ENCODE data around the gene SPATA13.

Gene SPATA13

DNA sequence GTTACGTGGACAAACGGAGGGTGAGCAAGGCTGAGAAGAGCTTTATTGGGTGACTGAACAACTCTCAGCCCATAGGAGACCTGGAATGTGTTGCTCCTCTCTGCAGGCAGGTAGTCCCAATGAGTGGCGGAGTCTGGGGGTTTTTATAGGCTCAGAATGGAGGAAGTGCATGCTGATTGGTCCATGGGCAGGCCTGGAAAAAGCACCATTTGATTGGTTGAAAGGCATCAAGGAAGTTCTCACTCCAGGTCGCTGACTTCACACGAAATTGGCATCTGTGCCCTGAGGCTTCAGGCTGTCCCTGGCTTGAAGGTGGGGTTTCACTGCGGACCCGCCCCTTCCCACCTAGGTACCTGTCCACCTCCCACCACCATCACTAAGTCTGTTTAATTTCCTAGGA, 65.4 kb downstream of the SPATA13 start:
- no peak for FAIRE-seq

DNA sequence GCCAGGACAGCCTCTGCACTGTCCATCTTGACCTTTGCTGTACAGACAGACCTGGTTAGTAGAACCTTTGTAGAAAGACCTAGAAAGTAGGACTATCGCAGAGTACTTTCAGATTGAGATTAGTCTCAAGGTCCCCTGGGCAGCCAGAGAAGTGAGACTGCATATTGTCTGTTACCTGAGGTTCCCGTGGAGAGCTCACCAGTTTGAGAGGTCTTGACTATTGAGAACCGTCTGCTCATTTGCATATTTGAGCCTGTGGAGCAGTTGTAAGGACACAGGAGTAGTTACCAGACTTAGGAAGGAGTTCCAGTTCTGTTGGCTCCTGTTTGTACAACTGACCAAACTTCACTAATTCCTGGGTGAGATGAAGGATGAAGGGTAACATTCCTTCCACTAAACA, 66.2 kb downstream of the SPATA13 start:
- no peak for FAIRE-seq

DNA sequence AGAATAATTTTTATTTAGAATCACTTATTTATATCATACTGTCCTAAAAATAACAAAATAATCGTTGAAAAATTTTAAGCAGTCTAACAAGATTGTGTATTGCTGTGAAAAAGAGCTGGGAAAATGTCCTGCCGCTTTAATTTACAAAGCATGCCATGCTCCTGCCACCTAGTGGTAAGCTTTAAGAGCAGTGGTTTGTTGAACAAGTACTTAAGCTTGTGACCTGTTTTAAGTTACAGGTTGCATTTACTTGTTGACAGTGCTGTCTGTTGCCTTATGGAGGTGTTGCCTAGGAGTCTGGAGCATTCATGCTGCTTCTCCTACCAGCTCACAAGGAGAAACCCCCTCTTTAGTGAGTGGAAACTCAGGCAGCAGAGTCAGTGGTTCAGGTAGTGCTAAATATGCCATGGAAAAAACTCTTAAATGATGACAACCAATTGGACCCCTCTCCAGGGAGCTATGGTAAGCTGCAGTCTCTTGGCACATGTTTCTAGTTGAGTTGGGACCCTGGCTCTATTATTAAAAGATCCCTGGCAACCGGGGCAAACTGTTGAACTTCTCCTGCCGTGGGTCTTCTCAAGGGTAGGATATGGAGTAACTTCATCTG, 68.4 kb downstream of the SPATA13 start:
- peak; percentile 87 for FAIRE-seq

DNA sequence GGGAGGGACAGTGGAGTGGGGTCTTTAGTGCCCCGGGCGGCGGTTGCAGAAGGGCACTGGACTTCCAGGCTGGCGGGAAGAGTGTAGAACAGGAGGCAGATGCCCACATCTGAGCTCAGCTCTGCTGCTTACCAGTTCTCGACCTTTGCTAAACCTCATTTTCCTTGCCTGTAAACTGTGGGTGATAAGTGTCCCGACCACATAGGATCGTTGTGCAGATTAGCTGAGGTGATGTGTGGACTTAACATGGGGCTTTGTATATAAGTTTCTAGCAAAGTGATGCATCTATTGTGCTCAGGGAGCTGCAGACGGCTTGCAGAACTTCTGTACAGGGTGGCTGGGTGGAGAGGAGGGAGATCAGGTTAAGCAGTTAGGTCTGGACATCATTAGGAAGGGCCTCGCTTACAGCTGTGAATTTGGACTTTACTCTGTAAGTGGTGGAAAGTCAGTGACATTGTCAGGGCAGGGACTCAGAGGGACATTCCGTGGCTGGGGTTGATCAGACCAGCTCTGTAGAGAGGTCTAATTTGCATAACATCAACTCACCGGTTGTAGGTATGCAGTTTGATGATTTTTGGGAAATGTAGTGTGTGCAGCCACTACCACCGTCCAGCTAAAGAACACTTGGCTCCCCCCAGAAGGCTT, 70.0 kb downstream of the SPATA13 start:
- no peak for FAIRE-seq

DNA sequence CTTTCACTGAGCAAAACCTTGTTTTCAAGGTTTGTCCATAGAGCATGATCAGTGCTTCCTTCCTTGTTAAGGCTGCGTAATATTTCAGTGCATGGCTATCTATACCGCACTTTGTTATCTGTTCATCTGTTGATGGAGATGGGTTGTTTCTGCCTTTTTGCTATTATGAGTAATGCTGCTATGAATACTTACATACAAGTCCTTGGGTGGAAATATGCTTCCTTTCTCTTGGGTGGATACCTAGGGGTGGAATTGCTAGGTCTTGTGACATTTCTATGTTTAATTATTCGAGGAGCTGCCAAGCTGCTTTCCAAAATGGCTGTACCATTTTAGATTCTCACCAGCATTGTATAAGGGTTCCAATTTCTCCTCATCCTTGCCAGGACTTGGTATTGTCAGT, 70.9 kb downstream of the SPATA13 start:
- no peak for FAIRE-seq

DNA sequence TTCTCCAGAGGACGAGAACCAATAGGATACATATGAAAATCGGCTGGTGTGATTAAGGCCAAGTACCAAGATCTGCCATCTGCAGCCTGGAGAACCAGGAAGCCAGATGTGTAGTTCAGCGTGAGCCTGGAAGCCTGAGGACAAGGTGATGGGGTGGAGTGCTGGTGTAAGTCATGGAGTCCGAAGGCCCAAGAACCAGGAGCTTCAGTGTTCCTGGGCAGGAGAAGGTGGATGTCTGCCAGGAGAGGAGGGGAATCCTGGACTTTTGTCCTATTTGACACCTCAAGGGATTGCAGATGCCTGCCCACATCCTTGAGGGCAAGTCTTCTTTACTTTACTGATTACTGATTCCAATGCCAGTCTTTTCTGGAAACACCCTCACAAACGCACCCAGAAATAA, 71.5 kb downstream of the SPATA13 start:
- no peak for FAIRE-seq

DNA sequence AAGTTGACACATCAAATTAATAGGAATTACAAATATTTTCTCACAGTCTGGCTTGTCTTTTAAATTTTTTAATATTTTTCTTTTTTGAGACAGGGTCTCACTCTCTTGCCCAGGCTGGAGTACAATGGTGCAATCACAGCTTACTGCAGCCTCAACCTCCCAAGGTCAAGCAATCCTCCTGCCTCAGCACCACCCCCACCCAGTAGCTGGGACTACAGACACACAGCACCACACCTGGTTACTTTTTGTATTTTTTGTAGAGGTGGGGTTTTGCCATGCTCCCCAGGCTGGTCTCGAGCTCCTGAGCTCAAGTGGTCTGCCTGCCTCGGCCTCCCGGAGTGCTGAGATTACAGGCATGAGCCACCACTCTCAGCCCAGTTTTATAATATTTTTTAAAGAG, 72.0 kb downstream of the SPATA13 start:
- no peak for FAIRE-seq

DNA sequence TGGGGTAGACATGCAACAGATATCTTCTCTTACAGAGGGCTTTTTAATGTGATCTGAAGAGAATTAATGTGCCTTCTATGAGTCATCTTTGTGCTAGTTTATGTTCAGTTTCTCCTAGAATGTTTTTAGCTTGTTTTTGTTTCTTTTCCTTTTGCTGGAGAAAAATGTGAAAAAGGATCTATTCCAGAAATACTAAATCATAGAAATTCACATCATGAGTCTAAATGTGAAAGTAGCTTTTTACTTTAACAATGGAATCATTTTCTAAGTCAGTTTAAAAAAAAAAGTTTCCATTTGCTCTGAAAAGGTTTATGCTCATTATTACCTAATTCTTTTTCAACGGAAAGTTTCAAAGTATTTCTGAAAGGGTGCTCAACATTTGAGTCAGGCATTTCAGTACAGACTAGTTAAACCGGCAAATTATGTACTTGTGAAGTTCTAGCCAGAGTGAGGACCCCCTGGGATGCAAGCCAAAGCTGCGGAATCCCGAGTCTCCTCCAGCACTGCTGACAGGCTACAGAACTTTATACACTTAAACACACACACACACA, 72.9 kb downstream of the SPATA13 start:
- no peak for FAIRE-seq

DNA sequence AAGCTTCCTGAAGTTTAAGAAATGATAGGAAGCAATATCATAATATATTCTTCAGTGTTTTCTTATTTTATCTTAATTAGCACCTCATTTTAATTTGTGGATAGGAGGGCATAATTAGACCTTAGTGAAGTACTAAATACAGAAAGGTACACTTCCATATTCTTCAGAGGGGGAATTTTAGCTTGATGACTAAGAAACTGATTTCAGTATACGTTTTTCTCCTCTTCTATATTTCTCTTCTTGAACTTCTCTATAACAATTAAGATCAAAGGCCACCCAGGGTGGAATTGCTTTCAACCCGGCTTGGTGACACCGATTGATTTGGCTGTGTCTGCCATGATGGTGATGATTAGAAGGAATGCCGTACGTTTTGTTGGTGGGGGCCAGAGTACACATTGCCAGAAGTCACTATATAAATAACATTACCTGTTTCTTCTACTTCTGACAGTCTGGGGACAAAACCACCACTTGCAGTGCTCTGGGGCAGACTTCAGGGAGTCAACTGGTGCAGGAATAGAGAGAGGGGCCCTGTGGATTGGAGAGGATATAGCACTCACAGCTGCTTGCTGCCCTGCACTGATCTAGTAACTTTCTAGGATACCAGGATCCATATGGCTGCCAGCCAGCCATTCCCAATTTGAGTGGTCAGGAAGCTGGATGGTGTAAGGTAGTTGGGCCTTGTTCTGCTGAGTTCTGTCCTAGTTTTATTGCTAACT, 73.8 kb downstream of the SPATA13 start:
- FAIRE-seq = no peak

DNA sequence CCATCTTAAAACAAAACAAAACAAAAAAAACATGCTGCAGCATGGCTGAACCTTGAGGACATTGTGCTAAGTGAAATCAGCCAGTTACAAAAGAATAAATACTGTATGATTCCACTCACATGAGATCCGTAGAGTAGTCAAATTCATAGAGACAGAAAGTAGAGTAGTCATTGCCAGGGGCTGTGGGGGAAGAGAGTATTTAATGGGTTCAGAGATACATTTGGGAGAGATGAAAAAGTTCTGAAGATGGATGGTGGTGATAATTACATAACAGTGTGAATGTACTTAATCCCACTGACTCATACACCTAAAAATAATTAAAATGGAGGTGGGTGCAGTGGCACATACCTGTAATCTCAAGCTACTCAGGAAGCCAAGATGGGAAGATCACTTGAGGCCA, 76.8 kb downstream of the SPATA13 start:
- FAIRE-seq = no peak

DNA sequence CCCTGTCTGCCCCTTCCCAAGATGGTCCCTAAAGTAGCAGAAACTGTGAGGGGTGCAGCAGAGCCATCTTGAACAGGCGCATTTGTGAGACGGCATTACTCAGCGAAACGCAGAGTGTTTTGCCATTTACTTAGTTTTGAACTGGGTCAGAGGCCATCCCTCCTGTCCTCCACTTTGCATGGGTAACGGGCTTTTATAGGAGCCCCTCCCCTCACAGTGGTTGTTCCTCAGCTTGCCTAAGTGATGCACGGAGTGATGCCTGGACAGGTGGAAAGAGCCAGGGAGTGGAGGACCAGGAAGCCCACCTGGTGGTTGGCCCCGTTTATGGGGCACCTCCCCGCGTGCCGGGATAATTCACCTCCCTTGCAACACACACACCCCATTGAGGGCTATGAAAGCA, 80.8 kb downstream of the SPATA13 start:
- no peak for FAIRE-seq

DNA sequence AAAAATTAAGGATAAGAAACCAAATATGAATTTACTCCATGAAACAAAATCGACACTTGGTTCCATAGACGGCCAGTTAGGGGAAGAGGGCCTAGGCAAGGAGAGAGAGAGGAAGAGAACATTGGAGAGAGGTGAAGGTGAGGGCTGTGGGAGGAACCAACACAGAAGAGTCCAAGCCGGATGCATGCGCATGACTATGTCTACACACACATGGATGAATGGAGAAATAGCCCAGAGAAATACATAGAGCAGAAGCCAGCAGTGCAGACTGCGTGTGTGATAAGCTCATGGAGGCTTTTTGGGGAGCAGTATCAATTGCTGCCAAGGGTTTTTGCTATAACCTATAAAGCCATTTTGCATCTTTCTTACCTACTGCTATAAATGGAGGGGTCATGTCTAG, 81.6 kb downstream of the SPATA13 start:
- FAIRE-seq = no peak

DNA sequence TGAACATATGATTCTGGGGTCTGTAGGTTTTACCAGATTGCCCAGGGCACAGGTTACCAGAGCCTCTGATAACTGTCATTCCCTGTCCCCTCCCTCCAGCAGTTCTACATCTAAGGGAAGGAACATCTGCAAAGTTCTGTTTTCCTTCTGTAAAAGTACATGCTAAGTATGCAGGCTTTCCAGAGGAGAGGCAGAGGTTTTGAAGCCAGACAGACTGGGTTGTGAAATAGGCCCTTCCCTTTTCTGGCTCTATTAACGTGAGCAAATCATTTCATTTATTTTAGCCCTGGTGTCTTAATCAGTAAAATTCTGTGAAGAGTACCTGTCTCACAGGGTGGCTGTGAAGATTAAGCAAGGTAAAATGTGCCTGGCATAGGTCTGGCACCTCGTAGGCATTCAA, 82.8 kb downstream of the SPATA13 start:
- FAIRE-seq = no peak

DNA sequence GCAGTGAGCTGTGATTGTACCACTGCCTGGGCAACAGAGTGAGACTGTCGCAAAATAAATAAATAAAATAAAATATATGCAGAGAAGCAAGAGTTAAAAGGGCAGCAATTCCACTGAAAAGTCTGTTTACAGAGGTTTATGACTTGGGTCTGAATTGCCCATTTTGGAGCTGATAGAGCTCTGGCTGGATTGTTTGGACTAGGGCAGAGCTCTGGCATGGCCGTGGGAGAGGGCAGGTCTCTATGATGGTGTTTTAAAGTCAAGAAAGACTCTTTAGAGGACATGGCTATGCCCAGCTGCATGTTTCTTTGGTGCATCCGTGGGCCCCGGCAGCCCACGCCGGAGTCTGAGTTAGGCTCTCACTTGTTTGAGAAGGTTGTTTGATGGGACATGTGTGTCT, 84.3 kb downstream of the SPATA13 start:
- FAIRE-seq = no peak

DNA sequence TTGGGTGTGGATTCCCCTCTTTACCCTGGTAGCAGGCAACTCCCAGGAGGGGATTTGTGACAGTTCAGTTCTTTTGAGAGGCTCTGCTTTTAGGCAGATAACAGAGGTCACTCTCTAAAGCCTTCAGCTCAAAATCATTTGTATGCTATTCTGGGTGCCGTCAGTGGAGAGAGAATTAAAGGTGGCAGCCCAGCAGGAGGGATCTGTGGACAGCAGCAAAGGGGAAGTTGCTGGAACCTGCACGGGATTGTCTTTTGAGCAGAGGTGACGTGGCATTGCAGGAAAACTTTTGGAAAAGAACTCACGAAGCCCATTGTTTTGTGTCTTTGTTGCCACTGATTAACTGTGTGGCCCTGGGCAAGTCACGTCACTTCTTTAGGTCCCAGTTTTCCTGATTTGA, 86.5 kb downstream of the SPATA13 start:
- no peak for FAIRE-seq

DNA sequence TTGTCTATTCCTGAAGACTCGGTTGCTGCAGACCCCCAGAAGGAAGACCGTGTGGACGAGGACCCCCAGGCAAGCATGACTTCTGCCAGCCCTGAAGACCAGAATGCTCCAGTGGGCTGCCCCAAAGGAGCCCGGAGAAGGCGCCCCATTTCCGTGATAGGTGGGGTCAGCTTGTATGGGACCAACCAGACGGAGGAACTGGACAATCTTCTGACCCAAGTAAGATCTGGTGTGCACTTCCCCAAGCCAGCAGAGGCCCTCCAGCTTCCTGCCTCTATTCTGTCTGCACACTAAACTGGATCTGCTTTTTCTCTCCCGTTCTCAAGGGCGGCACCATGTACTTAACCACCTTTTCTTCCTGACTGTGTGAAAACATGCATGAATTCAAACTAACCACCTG, 89.1 kb downstream of the SPATA13 start:
- no peak for FAIRE-seq

DNA sequence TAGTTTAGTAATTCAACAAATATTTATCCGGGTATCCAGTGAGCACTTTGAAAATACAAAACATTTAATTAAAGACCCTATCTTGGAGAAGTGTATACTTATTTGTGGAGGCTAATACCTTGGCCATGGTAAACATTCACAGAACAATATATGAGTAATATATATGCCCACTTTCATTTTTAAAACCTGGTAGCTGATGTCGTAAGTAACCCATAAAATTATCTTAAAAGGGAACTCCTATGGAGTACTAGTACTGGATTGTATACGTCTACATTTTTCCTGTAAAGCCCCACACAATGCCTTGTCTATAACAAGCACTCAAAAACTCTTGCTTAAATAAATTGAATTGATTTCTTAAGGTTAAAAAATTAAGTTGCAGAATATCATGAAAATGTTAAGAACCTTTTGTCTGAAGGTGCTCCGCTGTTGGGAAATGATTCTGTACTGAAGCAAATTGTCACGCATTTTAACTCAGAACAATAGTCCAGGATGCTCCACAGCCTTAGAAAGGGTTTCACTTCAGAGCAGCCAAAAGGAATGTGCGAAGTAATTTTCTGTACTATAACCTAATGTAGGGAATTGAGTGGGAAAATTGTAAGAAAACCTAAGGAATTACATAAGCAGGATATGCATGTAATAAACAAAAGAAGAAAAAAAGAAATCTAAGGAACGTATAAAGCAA, 90.0 kb downstream of the SPATA13 start:
- no peak for FAIRE-seq

DNA sequence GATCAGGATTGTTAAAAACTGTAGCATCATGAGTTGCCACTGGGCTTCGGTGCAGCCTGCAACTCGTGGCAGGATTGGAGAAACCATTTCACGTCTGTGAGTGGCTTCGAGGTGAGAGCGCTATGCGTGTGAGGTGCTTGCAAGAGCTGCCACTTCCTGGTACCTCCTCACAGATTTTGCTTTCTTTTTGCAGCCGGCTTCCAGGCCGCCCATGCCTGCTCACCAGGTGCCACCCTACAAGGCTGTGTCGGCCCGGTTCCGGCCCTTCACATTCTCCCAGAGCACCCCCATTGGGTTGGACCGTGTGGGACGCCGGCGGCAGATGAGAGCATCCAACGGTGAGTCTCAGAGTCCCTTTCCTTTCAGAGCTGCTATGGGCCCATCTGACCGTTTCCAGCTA, 91.0 kb downstream of the SPATA13 start:
- FAIRE-seq = no peak

DNA sequence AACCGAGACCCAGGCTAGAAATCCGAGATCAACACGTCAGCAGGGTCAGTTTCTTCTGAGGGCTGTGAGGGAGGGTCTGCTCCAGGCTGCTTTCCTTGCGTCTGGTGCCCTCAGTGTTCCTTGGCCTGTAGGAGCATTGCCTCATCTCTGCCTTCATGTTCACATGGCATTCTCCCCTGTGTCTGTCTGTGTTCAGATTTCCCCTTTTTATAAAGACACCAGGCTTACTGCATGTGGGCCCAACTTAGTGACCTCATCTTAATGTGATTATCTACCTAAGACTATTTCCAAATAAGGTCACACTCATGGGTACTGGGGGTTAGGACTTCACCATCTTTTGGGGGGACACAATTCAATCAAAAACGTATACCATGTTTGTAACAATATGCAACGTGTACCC, 91.6 kb downstream of the SPATA13 start:
- no peak for FAIRE-seq

DNA sequence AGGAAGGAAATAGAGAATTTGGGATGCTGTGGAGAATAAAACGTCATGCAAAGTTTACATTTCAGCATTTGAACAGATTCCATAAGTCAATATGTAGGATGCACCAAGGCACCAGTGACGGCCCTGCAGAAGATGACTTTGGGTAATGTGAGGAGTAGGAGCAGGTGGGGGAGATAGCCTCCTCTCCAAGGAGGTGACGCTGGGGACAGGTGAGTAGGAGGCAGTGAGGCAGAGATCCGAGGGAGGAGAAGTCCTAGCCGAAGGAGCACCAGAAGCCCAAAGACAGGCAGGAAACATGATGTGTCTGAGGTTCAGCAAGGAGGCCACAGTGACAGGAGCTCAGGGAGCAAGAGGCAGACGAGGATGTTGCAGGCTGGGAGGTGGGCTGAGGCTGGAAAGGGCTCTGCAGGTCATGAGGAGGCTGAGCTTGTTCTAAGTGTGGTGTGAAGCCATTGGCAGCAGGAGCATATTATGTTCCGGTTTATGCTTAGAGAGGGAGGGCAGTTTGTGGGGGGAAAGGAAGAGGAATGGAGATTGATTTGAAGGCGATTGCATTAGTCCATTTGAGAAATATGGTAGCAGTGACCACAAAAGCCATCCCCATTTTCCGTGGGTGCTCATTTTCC, 93.1 kb downstream of the SPATA13 start:
- FAIRE-seq = no peak

DNA sequence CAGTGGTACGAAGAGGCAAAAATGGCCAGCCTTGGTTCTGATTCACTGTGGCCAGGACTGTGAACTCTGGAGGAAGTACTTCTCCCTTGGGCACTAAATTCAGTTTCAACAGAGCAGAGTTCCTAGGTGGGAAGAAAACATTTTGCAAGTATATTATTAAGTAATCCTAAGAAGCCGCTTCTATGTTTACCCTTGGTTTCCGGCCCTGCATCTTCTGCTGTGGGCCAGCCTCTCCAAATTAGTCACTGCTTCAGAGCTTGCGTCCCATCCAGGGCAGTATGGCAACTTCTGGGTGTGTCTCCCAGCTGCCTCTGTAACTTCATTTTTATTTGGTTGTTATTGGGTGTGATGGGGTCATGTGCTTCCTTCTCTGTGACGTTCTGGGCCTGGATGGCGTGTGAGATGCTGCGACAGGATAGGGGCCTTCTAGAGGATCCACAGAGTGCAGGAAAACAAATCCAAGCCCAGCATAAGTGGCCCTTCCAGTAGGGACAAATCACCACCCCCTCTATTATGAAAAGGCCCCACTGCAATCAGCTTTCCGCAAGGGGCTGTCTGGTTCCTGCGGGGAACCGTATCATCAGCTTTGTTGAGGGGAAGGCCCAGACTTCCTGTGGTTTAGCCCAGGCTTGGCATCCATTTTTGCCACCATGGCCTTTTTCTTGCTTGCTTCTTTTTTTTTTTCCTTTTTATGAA, 93.8 kb downstream of the SPATA13 start:
- no peak for FAIRE-seq

DNA sequence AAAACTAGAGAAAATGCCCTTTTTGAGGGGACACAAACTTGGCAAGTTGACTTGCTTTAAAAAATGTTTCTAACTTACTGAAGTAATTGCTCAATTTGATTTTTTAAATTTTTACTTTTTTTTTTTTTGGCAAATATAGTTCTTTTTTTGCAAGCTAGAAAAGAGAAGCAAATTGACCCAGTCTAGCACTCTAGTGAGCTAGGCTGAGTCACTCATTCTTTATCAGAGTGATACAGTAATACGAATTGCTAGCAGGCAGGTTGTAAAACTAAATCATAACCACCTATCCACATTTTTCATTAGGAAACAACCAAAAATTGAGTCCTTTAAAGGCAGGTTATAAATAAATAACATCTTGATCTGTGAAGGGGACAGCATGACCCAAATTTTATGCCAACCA, 97.0 kb downstream of the SPATA13 start:
- FAIRE-seq = no peak

DNA sequence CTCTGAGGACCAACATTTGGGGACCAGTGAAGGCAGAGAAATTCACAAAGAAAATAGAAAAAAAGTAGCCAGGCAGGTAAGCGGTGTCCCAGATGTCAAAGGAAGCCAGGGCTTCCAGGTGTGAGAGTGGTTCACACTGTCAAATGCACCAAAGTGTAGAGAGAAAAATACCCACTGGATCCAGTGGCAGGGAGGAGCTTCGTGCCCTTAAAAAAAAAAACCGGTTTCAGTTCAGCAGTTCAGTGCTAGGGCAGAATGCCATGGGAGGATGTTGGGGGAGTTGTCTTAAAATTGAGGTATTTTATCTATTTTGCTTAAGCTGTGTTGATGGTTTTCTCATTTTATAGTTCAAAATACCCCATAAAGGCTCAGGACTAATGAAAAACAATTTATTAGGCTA, 101.0 kb downstream of the SPATA13 start:
- no peak for FAIRE-seq

Measured in TTC549 (cell line).